Upper lobe of left lung (tissue), 6 donors: ENCODE measurements around the gene PLAAT3. TPM values are rescaled to one million over a fixed set of nuclear protein-coding genes. Genes with fewer than 3 reads are reported as not detected.

Experiments used
- ATAC-seq, 2 donors: fragments of 200-7000 bp; cut with Tn5 transposase; one replicate each; pipeline ENCODE4 v1.9.1; 2022; ENCODE audit warnings: mild to moderate bottlenecking in 2 of 2, moderate library complexity in 2 of 2; ENCODE audit not compliant: low FRiP score in 2 of 2
- DNase-seq, 2 donors: peaks; one replicate each; pipeline ENCODE4 v3.0.0-alpha.2; 2019 to 2020
- H3K27ac ChIP-seq, 4 donors: fragments of 200-600 bp; sonication (generic); one replicate each; pipeline ENCODE4 v1.5.1; 2016 to 2019
- H3K27me3 ChIP-seq, 4 donors: fragments of 200-600 bp; sonication (generic); one replicate each; pipeline ENCODE4 v1.5.1; 2017 to 2019
- H3K36me3 ChIP-seq, 4 donors: fragments of 200-600 bp; sonication (generic); one replicate each; pipeline ENCODE4 v1.5.1; 2016 to 2019
- H3K4me1 ChIP-seq, 4 donors: fragments of 200-600 bp; sonication (generic); one replicate each; pipeline ENCODE4 v1.5.1; 2018 to 2019
- H3K4me3 ChIP-seq, 4 donors: fragments of 200-600 bp; sonication (generic); one replicate each; pipeline ENCODE4 v1.5.1; 2017 to 2019; ENCODE audit warnings: mild to moderate bottlenecking in 2 of 4, moderate library complexity in 1 of 4
- H3K9me3 ChIP-seq, 4 donors: fragments of 200-600 bp; sonication (generic); one replicate each; pipeline ENCODE4 v1.5.1; 2018 to 2019
- EP300 ChIP-seq, 4 donors: sonication (generic); formaldehyde crosslinking; IDR thresholded peaks; one replicate each; pipeline ENCODE4 v1.5.1; 2017; ENCODE audit warnings: antibody characterized with exemption in 4 of 4, control low read depth in 2 of 4
- POLR2A ChIP-seq, 4 donors: fragments of 450-650 bp; IDR thresholded peaks; one replicate each; pipeline ENCODE4 v1.5.1; 2016 to 2017; ENCODE audit warnings: antibody characterized with exemption in 4 of 4, mild to moderate bottlenecking in 2 of 4
- POLR2AphosphoS5 ChIP-seq, 2 donors: sonication (generic); formaldehyde crosslinking; IDR thresholded peaks; one replicate each; pipeline ENCODE4 v1.5.1; 2017; ENCODE audit warnings: antibody characterized with exemption in 2 of 2
- WGBS, 2 donors: methylation state at CpG; one replicate each; pipeline ENCODE4 v1.1.5; 2017 to 2018; 5-methylcytosine and 5-hydroxymethylcytosine counted together
- total RNA-seq, 6 donors: library from RNA; depleted of rRNA in 4 of 6; stranded (reverse); fragments of >200 nt in 4 of 6; gene quantifications; one replicate each; pipeline versions ENCODE4 v1.1.0 to v1.2.1, GENCODE V29; 2016 to 2021
- TF ChIP-seq, protein P1 (sequence below), 6 experiments: fragments of 450-650 bp in 4 of 6; fragments of 200-600 bp in 2 of 6; sonication (generic) in 2 of 6; IDR thresholded peaks; one replicate each; pipeline ENCODE4 v1.5.1; 2016 to 2019; ENCODE audit warnings: antibody characterized with exemption in 6 of 6
- donor health status: DM: no; HTN: no; CAD: no; lungs with moderate emphysema.
- donor health status: DM: no; HTN: yes; CAD: no; lungs with severe emphysema.

PLAAT3 gene
- total RNA-seq, 6 donors from 2014 or later = 36.7 to 128 (median 89.5) TPM

DNA sequence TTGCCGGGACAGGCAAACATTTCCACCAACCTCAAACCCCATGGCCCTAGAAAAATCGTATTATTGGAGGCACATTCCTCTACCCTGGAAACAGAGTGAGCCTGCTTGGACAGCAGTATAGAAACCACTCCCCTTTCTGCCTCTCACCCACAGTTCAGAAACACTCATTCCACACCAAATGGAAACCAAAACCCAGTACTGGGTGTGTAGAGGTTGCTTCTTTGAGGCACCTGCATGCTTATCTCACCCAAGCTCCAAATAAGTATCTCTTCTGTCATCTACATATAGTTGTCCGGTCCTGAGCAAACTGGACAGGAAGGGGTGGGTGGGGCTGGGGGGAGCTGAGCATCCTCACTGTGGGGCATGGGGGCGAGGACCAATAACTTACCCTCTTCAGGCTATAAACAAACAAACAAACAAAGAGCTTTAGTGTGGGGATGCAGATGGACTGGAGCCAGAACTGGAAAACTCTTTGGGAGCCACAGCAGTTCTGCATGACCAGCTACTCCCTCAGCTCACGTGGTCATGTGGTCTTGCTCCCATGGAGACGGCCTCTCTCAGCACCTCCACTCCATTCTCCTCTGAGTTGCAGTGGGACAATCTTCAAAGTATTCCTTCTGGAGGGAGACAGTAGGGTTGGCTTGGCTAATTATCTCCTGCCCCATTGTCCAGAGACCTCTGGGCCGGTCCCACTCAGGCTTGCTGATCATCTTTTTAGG, 50.0 kb downstream of the PLAAT3 start:
- 76 to 82% methylated on average over 7 of the region's 7 CpGs for WGBS, 2 donors
- no peaks in the 10 kb centered on the region for H3K36me3 ChIP-seq
- H3K4me3 ChIP-seq = no peak overlapping the region
- no peaks in the 10 kb centered on the region for H3K9me3 ChIP-seq
- no peak for DNase-seq
- TF ChIP-seq POLR2AphosphoS5 (IDR thresholded peaks at IDR 0.05) (no peak), EP300 (IDR thresholded peaks at IDR 0.05) (no peak), POLR2A (IDR thresholded peaks at IDR 0.05) (no peak)
- TF ChIP-seq, protein P1, sequence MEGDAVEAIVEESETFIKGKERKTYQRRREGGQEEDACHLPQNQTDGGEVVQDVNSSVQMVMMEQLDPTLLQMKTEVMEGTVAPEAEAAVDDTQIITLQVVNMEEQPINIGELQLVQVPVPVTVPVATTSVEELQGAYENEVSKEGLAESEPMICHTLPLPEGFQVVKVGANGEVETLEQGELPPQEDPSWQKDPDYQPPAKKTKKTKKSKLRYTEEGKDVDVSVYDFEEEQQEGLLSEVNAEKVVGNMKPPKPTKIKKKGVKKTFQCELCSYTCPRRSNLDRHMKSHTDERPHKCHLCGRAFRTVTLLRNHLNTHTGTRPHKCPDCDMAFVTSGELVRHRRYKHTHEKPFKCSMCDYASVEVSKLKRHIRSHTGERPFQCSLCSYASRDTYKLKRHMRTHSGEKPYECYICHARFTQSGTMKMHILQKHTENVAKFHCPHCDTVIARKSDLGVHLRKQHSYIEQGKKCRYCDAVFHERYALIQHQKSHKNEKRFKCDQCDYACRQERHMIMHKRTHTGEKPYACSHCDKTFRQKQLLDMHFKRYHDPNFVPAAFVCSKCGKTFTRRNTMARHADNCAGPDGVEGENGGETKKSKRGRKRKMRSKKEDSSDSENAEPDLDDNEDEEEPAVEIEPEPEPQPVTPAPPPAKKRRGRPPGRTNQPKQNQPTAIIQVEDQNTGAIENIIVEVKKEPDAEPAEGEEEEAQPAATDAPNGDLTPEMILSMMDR (IDR thresholded peaks at IDR 0.05) = no peak
- ATAC-seq = no peak
- H3K27me3 ChIP-seq = no peaks in the 10 kb centered on the region
- H3K4me1 ChIP-seq = peaks cover 11 to 39% (median 24%) of the 10 kb centered on the region in 4 donors
- H3K27ac ChIP-seq = peak overlapping the region; percentile 42 to 82 (median 68)

DNA sequence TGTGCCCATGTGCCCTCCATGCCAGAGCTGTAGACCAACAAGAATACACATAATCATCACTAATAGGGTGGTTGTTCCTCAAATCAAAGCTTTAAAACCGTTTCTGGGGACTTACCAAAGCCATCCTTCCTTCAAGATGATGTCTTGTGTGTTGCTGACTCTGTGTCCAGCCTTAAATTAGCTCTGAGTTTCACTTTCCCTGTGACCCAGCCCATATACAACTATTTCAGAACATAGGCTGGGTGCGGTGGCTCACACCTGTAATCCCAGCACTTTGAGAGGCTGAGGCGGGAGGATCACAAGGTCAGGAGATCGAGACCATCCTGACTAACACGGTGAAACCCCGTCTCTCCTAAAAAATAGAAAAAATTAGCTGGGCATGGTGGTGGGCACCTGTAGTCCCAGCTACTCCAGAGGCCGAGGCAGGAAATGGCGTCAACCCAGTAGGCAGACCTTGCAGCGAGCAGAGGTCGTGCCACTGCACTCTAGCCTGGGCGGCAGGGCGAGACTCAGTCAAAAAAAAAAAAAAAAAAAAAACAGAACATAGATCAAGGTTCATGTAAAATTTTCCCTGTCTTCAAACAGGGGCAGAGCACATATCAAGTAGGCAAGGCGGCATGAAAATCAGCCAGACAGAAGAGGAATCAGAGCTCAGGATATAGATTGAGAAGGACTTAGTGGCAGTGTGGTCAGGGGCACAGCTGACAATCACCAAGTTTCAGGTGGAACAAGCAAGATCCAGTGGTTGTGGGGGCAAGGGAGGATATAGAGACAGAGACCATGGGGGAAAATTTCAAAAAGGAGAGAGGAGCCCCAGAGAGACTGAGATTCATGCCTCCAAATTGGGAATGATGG, 50.8 kb downstream of the PLAAT3 start, which contains the start of gene PLAAT2:
PLAAT2 (minus strand) TSS at position 179 of the 855 bp plus-strand sequence; CDS start at position 124, 55 bp downstream.
- ATAC-seq = no peak
- H3K27ac ChIP-seq = peak within 1 kb of the TSS; percentile 42 to 82 (median 68)
- H3K27me3 ChIP-seq = no peaks in the 10 kb centered on the region
- no peaks in the 10 kb centered on the region for H3K36me3 ChIP-seq
- no peak for TF ChIP-seq EP300 (IDR thresholded peaks at IDR 0.05)
- TF ChIP-seq POLR2A (IDR thresholded peaks at IDR 0.05) = no peak
- no peak for TF ChIP-seq POLR2AphosphoS5 (IDR thresholded peaks at IDR 0.05)
- TF ChIP-seq, protein P1 (IDR thresholded peaks at IDR 0.05) = no peak
- no peaks in the 10 kb centered on the region for H3K9me3 ChIP-seq
- peaks cover 11 to 41% (median 26%) of the 10 kb centered on the region in 4 donors for H3K4me1 ChIP-seq
- H3K4me3 ChIP-seq = no peak within 1 kb of the TSS
- DNase-seq = no peak
- 94 to 95% methylated on average over 13 of the region's 13 CpGs for WGBS, 2 donors

DNA sequence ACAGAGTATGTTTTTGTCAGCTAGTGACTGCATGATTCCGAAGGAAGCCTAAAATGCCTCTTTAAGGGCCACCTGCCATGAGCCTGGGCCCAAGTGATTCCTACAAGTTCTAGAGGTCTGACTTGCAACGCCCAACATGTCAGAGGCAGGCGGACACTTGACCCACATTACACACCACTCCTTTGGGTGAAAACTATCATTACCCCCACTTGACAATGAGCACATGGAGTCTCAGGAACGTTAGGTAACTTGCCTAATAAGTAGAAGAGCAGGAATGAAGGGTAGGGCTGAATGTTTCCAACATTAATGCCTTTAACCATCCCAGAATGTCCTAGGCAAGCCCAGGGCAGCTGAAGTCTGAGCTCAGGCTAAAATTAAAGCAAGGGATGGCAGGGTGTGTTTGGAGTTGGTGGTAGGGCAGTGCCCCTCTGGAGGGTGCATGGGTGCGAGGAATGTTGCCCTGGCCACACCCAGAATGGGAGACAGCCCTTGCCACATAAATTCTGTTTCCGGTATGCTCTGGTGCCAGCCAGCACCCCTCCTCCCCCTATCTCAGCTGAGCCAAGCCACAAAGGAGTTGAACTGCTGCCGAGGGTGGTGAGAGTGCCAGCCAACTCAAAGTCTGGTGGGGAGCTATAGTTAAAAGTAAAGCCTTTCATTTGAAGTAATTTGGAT, 53.6 kb downstream of the PLAAT3 start:
- DNase-seq (peak in 1 of 2 donors; percentile 88), ATAC-seq (peak; percentile 56 to 87)
- Histone ChIP-seq H3K9me3 (no peaks in the 10 kb centered on the region), H3K4me3 (no peak overlapping the region), H3K27ac (peak overlapping the region; percentile 68 to 87 (median 74)), H3K4me1 (peaks cover 3 to 25% (median 16%) of the 10 kb centered on the region in 4 donors), H3K27me3 (no peaks in the 10 kb centered on the region), H3K36me3 (no peaks in the 10 kb centered on the region)
- 53 to 61% methylated on average over 6 to 7 of the region's 7 CpGs for WGBS, 2 donors
- TF ChIP-seq POLR2AphosphoS5 (IDR thresholded peaks at IDR 0.05) = peak; percentile 30 to 84
- TF ChIP-seq EP300 (IDR thresholded peaks at IDR 0.05) = peak in 3 of 4 donors; percentile 75 to 97 (median 94)
- TF ChIP-seq POLR2A (IDR thresholded peaks at IDR 0.05) = peak in 1 of 4 donors; percentile 23
- TF ChIP-seq, protein P1 (IDR thresholded peaks at IDR 0.05) = no peak

DNA sequence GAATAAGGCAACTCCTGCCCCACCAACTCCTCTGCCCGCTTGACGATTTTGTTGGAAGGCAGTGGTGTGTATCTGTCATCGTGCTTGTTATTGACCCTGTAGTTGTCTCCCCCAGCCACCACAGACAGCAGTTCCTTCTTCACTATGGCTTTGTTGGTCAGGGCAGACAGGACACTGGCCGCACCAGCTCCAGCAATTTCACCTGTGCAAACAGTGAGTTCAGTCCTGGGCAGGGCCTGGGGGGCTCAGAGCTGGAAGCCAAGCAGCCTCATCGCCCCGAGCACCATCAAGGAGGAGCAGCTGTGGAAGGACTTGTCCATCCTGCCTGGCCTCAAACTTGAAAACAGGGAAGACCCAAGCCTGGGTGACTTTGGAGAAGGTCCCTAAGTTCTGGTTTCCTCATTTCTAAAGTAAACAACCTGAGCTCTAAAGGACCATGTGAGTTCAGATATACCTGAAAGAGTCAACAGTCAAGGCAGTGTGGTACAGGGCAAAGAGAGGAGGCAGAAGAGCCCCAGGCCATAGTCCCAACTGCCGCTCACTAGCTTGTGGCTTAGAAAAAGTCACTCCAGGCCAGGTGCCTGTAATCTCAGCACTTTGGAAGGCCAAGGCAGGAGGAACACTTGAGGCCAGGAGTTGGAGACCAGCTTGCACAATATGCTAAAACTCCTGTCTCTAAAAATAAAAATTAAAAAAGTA, 55.6 kb downstream of the PLAAT3 start:
- Histone ChIP-seq H3K27ac (peak overlapping the region; percentile 67 to 87 (median 74)), H3K27me3 (no peaks in the 10 kb centered on the region), H3K9me3 (no peaks in the 10 kb centered on the region), H3K4me1 (peaks cover 3 to 31% (median 7%) of the 10 kb centered on the region in 4 donors), H3K4me3 (no peak overlapping the region), H3K36me3 (no peaks in the 10 kb centered on the region)
- TF ChIP-seq POLR2A (IDR thresholded peaks at IDR 0.05) (peak in 1 of 4 donors; percentile 35), POLR2AphosphoS5 (IDR thresholded peaks at IDR 0.05) (peak in 1 of 2 donors; percentile 8), EP300 (IDR thresholded peaks at IDR 0.05) (no peak)
- TF ChIP-seq, protein P1 (IDR thresholded peaks at IDR 0.05) = no peak
- ATAC-seq = no peak
- DNase-seq = peak in 1 of 2 donors; percentile 67
- 82 to 87% methylated on average over 3 to 7 of the region's 7 CpGs for WGBS, 2 donors
